ENCODE measurements around the gene DMKN.
"Not testable (repeated sequence)": the region's sequence is repeated elsewhere in the genome, so short reads cannot be mapped to it uniquely, and the experiment has no call there.

Gene DMKN

DNA sequence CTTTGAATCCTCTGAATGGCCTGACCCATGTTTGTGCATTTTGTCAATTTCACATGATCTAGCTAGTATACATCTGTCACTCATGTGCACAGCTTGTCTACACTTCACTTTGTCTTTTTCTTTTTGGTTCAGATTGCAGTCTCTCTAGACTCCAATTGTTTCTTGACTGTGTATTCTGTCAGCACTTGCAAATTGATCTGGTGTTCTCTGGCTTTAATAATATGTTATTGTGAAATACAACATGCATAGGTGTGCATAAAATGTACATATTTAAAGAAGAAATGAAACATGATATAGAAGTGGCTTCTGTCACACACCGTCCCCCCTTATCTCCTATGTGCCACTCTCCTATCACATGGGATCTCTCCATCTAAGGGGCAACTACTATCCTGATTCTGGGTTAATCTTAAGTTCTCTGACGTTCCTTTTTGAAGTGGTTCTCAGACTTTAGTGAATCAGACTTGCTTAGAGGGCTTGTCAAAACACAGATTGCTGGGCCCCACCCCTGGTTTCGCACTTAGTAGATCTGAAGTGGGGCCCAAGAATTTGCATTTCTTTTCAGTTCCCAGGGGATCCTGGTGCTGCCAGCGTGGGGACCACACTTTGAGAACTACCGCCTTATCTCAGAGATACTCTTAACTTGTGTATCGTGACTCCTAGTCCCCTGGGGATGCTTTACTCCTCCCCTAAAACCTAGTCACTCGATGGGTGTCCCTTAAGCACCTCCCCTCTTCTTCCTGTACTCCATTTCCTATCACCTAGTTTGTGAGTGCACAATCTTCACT is 29.0 kb downstream of the DMKN start:
- H3K4me2 ChIP-seq (ENCODE audit: low read length) = no peak overlapping the region
- H3K9ac ChIP-seq = no peak overlapping the region
- no peaks in the 10 kb centered on the region for H3K36me3 ChIP-seq (ENCODE audit: control insufficient read depth, insufficient read depth, low read length)
- H3K4me1 ChIP-seq = peaks cover 2% of the 10 kb centered on the region
- no peaks in the 10 kb centered on the region for H3K27me3 ChIP-seq (ENCODE audit: control insufficient read depth, insufficient read depth, low read length)
- H2AFZ ChIP-seq = no peak overlapping the region
- no peaks in the 10 kb centered on the region for H3K79me2 ChIP-seq
- H3K27ac ChIP-seq = no peak overlapping the region
- no peaks in the 10 kb centered on the region for H3K9me3 ChIP-seq (ENCODE audit: control insufficient read depth, low read length)
- TF ChIP-seq, protein P1, sequence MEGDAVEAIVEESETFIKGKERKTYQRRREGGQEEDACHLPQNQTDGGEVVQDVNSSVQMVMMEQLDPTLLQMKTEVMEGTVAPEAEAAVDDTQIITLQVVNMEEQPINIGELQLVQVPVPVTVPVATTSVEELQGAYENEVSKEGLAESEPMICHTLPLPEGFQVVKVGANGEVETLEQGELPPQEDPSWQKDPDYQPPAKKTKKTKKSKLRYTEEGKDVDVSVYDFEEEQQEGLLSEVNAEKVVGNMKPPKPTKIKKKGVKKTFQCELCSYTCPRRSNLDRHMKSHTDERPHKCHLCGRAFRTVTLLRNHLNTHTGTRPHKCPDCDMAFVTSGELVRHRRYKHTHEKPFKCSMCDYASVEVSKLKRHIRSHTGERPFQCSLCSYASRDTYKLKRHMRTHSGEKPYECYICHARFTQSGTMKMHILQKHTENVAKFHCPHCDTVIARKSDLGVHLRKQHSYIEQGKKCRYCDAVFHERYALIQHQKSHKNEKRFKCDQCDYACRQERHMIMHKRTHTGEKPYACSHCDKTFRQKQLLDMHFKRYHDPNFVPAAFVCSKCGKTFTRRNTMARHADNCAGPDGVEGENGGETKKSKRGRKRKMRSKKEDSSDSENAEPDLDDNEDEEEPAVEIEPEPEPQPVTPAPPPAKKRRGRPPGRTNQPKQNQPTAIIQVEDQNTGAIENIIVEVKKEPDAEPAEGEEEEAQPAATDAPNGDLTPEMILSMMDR (IDR thresholded peaks at IDR 0.05) = no peak
- H3K4me3 ChIP-seq (ENCODE audit: low read depth, low read length) = no peak overlapping the region

DNA sequence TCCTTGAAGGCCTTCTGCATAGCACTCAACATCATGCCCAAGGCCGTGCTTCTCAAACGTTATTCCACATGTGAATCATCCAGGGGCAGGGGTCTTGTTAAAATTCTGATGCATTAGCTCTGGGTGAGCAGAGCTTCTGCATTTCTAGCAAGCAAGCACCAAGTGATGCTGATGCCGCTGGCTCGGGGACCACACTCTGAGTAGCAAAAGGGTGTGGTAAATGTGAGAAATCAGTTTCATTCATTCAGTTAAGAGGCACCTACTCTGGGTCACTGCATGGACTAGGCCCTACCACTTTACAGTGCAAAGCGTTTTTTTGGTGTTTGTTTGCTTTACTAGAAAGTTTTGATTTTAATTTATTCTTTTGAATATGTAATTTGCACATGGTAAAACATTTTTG is 30.4 kb downstream of the DMKN start:
- TF ChIP-seq, protein P1 (IDR thresholded peaks at IDR 0.05) = no peak
- no peaks in the 10 kb centered on the region for H3K36me3 ChIP-seq (ENCODE audit: control insufficient read depth, insufficient read depth, low read length)
- H3K4me2 ChIP-seq (ENCODE audit: low read length) = no peak overlapping the region
- no peaks in the 10 kb centered on the region for H3K79me2 ChIP-seq
- no peaks in the 10 kb centered on the region for H3K9me3 ChIP-seq (ENCODE audit: control insufficient read depth, low read length)
- no peak overlapping the region for H3K4me3 ChIP-seq (ENCODE audit: low read depth, low read length)
- H3K27me3 ChIP-seq (ENCODE audit: control insufficient read depth, insufficient read depth, low read length) = no peaks in the 10 kb centered on the region
- no peak overlapping the region for H3K9ac ChIP-seq
- peaks cover 12% of the 10 kb centered on the region for H3K4me1 ChIP-seq
- H2AFZ ChIP-seq = no peak overlapping the region
- no peak overlapping the region for H3K27ac ChIP-seq

DNA sequence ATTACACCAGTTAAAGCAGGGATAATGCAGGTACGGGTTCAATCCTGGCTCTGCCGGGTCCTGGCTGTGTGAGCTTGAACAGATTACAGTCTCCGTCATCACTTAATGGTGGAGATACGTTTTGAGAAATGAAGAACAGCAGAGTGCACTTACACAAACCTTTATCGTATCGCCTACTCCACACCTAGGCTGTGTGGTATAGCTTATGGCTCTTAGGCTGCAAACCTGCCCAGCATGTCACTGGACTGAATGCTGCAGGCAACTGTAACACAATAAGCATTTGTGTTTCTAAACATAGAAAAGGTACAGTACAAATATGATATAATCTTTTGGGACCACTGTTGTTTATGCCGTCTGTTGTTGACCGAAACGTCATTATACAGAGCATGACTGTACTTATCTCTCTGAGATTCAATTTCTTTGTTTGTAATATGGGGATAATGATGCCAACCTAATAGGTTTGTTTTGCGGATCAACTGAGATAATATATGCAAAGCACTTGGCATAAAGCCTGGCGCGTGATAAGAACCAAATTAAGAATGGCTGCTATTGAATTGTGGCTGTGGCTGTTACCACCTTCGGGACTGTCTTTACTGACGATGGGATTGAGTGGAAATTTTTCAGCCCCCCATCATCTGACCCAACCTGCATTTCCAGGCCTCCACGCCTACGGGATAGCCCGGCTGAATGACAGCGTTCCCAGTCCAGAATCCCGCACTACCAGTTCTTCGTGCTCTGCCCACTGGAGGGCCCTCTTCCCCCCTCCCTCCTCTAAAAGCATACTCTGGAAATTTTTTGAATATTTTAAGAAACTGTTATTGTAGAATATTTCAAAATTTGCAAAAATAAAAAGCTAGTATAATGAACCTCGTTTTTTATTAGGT is 34.4 kb downstream of the DMKN start:
- Histone ChIP-seq H2AFZ (peak overlapping the region; percentile 62), H3K27ac (peak overlapping the region; percentile 69), H3K9me3 (ENCODE audit: control insufficient read depth, low read length) (no peaks in the 10 kb centered on the region), H3K4me1 (peaks cover 12% of the 10 kb centered on the region), H3K9ac (no peak overlapping the region), H3K4me3 (ENCODE audit: low read depth, low read length) (peak overlapping the region; percentile 25), H3K79me2 (no peaks in the 10 kb centered on the region), H3K36me3 (ENCODE audit: control insufficient read depth, insufficient read depth, low read length) (no peaks in the 10 kb centered on the region), H3K27me3 (ENCODE audit: control insufficient read depth, insufficient read depth, low read length) (no peaks in the 10 kb centered on the region), H3K4me2 (ENCODE audit: low read length) (peak overlapping the region; percentile 42)
- TF ChIP-seq, protein P1 (IDR thresholded peaks at IDR 0.05) = peak; percentile 45

DNA sequence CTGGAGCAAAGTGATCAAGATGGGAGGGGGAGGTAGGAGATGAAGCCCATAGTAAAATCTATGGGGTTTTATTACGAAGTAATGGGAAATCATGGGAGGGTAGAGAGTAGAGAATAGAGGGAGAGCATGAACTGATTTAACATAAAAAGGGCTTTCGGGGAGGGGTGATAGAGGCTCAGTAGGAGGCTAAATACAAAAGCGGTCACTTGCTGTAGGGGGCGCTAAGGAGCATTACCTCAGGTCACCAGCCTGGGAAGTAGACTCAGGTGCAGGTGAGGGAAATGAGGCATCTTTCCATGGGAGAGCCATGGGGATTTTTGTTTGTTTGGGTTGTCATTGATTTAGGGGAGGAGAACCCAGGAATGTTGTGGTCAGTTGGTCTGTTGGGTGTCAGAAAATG is 37.3 kb downstream of the DMKN start:
- Histone ChIP-seq H3K27ac (no peak overlapping the region), H3K36me3 (ENCODE audit: control insufficient read depth, insufficient read depth, low read length) (no peaks in the 10 kb centered on the region), H2AFZ (no peak overlapping the region), H3K9ac (no peak overlapping the region), H3K79me2 (no peaks in the 10 kb centered on the region), H3K4me3 (ENCODE audit: low read depth, low read length) (no peak overlapping the region), H3K27me3 (ENCODE audit: control insufficient read depth, insufficient read depth, low read length) (no peaks in the 10 kb centered on the region), H3K4me1 (peaks cover 12% of the 10 kb centered on the region), H3K4me2 (ENCODE audit: low read length) (no peak overlapping the region), H3K9me3 (ENCODE audit: control insufficient read depth, low read length) (no peaks in the 10 kb centered on the region)
- TF ChIP-seq, protein P1 (IDR thresholded peaks at IDR 0.05) = no peak

DNA sequence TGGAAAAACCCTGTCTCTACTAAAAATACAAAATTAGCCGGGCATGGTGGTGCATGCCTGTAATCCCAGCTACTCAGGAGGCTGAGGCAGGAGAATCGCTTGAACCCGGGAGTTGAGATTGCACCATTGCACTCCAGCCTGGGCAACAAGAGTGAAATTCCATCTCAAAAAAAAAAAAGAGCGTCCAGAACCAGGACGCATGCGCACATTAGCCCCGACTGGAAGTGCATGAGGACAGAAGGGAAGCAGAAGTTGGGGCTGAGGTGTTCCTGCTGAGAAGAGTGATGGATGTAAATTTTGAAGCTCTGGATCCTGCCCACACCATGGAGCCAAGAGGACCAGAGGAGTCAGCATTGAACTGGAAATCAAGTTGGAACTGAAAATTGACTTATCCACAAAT is 38.9 kb downstream of the DMKN start:
- not testable (repeated sequence) for H3K27me3 ChIP-seq (ENCODE audit: control insufficient read depth, insufficient read depth, low read length); H3K4me1 ChIP-seq; H3K9ac ChIP-seq; H3K27ac ChIP-seq; H3K4me3 ChIP-seq (ENCODE audit: low read depth, low read length); H3K4me2 ChIP-seq (ENCODE audit: low read length); H3K79me2 ChIP-seq; H3K36me3 ChIP-seq (ENCODE audit: control insufficient read depth, insufficient read depth, low read length); H2AFZ ChIP-seq; H3K9me3 ChIP-seq (ENCODE audit: control insufficient read depth, low read length)
